IMR-90 (cell line): ENCODE data around the gene MEPCE. TPM values are rescaled to one million over a fixed set of nuclear protein-coding genes. Genes with fewer than 3 reads are reported as not detected.
A peak's percentile ranks its signal among the peaks of the same experiment; 100 is the strongest.

ENCODE experiments used
- ATAC-seq: fragments of 200-7000 bp; cut with Tn5 transposase; 2 replicates; pipeline ENCODE4 v1.9.1; 2020; ENCODE audit warnings: low read depth, mild to moderate bottlenecking, moderate library complexity
- BruUV-seq: library from RNA; stranded (reverse); fragments of 400-500 nt; replicated peaks from 2 replicates; lab custom pipeline; 2021; lab: Mats Ljungman, UMichigan
- CTCF ChIA-PET: fragments of 300-600 bp; formaldehyde crosslinking; extraction: SDS; loops from one replicate; lab custom pipeline; 2021; ENCODE audit warnings: antibody characterized with exemption; lab: Yijun Ruan, JAX
- POLR2A ChIA-PET: fragments of 300-600 bp; sonication (Branson Sonifier 250); formaldehyde crosslinking; loops from one replicate; lab custom pipeline; 2022; ENCODE audit warnings: antibody characterized with exemption; ENCODE audit not compliant: unreplicated experiment; lab: Charles Lee
- DNase-seq: peaks from one replicate; pipeline ENCODE4 v3.0.0; 2013
- H2AFZ ChIP-seq: replicated peaks from 2 replicates; pipeline ENCODE3; 2013; ENCODE audit warnings: low read length, mild to moderate bottlenecking; ENCODE audit not compliant: poor library complexity
- H2AK5ac ChIP-seq: 2 replicates; pipeline ENCODE4 v1.6.1; 2013; ENCODE audit warnings: low read depth, low read length, inconsistent platforms
- H2AK9ac ChIP-seq: replicated peaks from 2 replicates; pipeline ENCODE3; 2013; ENCODE audit warnings: mild to moderate bottlenecking, low read depth, low read length, moderate library complexity; ENCODE audit not compliant: poor library complexity
- H2BK120ac ChIP-seq: 2 replicates; pipeline ENCODE4 v1.6.1; 2013; ENCODE audit warnings: low read depth, low read length, inconsistent platforms
- H2BK15ac ChIP-seq: 3 replicates; pipeline ENCODE4 v1.6.1; 2013; ENCODE audit warnings: low read depth, low read length, inconsistent platforms
- H2BK20ac ChIP-seq: 2 replicates; pipeline ENCODE4 v1.6.1; 2013; ENCODE audit warnings: low read depth, mild to moderate bottlenecking, inconsistent platforms, low read length, moderate library complexity
- H2BK5ac ChIP-seq: 2 replicates; pipeline ENCODE4 v1.6.1; 2013; ENCODE audit warnings: mild to moderate bottlenecking, low read depth, low read length, inconsistent platforms; ENCODE audit not compliant: poor library complexity, severe bottlenecking
- H3K14ac ChIP-seq: replicated peaks from 2 replicates; pipeline ENCODE4 v1.6.1; 2013; ENCODE audit warnings: low read depth, low read length, inconsistent platforms
- H3K18ac ChIP-seq: 2 replicates; pipeline ENCODE4 v1.6.1; 2013; ENCODE audit warnings: low read depth, low read length, control low read depth
- H3K23ac ChIP-seq: 2 replicates; pipeline ENCODE4 v1.6.1; 2013; ENCODE audit warnings: low read depth, low read length, inconsistent platforms
- H3K27ac ChIP-seq: 2 replicates; pipeline ENCODE4 v1.5.1; 2013; ENCODE audit warnings: mild to moderate bottlenecking, control low read depth, low read length; ENCODE audit not compliant: insufficient read depth
- H3K27me3 ChIP-seq: 2 replicates; pipeline ENCODE4 v1.6.1; 2013; ENCODE audit warnings: low read length; ENCODE audit not compliant: control insufficient read depth, insufficient read depth
- H3K36me3 ChIP-seq: 2 replicates; pipeline ENCODE4 v1.6.1; 2013; ENCODE audit warnings: low read length, mixed read lengths; ENCODE audit not compliant: control insufficient read depth, insufficient read depth
- H3K4ac ChIP-seq: 2 replicates; pipeline ENCODE4 v1.6.1; 2013; ENCODE audit warnings: low read depth, low read length, inconsistent platforms
- H3K4me1 ChIP-seq: 2 replicates; pipeline ENCODE4 v1.6.1; 2013; ENCODE audit warnings: low read length, mixed read lengths; ENCODE audit not compliant: control insufficient read depth, insufficient read depth
- H3K4me2 ChIP-seq: 2 replicates; pipeline ENCODE4 v1.6.1; 2013; ENCODE audit warnings: low read depth, mild to moderate bottlenecking, control low read depth, low read length, moderate library complexity
- H3K4me3 ChIP-seq: 2 replicates; pipeline ENCODE4 v1.5.1; 2013; ENCODE audit warnings: low read depth, mild to moderate bottlenecking, control low read depth, low read length, moderate library complexity; ENCODE audit not compliant: insufficient read depth
- H3K56ac ChIP-seq: 2 replicates; pipeline ENCODE4 v1.6.1; 2013; ENCODE audit warnings: low read length, inconsistent platforms; ENCODE audit not compliant: insufficient read depth; ENCODE audit errors: extremely low read depth
- H3K79me1 ChIP-seq, 2 experiments: 2 replicates each; pipeline ENCODE4 v1.6.1; 2013; ENCODE audit warnings: low read length in 2 of 2, inconsistent platforms in 1 of 2, low read depth in 1 of 2
- H3K9ac ChIP-seq: 2 replicates; pipeline ENCODE4 v1.6.1; 2013; ENCODE audit warnings: low read depth, low read length, control low read depth
- H3K9me1 ChIP-seq: 2 replicates; pipeline ENCODE4 v1.6.1; 2013; ENCODE audit warnings: low read length, inconsistent platforms; ENCODE audit not compliant: insufficient read depth
- H3K9me3 ChIP-seq: 2 replicates; pipeline ENCODE4 v1.6.1; 2013; ENCODE audit warnings: low read length; ENCODE audit not compliant: control insufficient read depth, insufficient read depth
- H4K20me1 ChIP-seq: 2 replicates; pipeline ENCODE4 v1.6.1; 2013; ENCODE audit warnings: low read length, inconsistent platforms; ENCODE audit not compliant: insufficient read depth
- H4K5ac ChIP-seq: 2 replicates; pipeline ENCODE4 v1.6.1; 2013; ENCODE audit warnings: mild to moderate bottlenecking, low read depth, low read length, control low read depth
- H4K8ac ChIP-seq, 2 experiments: 2 replicates each; pipeline ENCODE4 v1.6.1; 2013; ENCODE audit warnings: low read depth in 2 of 2, low read length in 2 of 2, control low read depth in 1 of 2, inconsistent platforms in 1 of 2
- H4K91ac ChIP-seq: 2 replicates; pipeline ENCODE4 v1.6.1; 2013; ENCODE audit warnings: low read depth, low read length, inconsistent platforms; ENCODE audit not compliant: insufficient read depth
- MAFK ChIP-seq: IDR thresholded peaks from 2 replicates; pipeline ENCODE4 v1.6.1; 2012; ENCODE audit warnings: low read depth, low read length, improper control_type of control experiment
- MAZ ChIP-seq: IDR thresholded peaks from 2 replicates; pipeline ENCODE4 v1.6.1; 2012; ENCODE audit warnings: low read depth, mild to moderate bottlenecking, low read length, improper control_type of control experiment, moderate library complexity, borderline replicate concordance
- WGBS, 2 experiments: methylation state at CpG; one replicate each; pipeline versions ENCODE4 v1.1.5 to v1.1.7; 2013; ENCODE audit warnings: missing lambda C conversion rate in 2 of 2; ENCODE audit not compliant: insufficient read length in 1 of 2; ENCODE audit errors: extremely low coverage in 2 of 2; 5-methylcytosine and 5-hydroxymethylcytosine counted together
- dilution Hi-C: fragments of 300-500 bp; cut with HindIII; formaldehyde crosslinking; loops from one replicate; pipeline ENCODE4 v1.14.3; 2018; ENCODE audit warnings: low sequenced_read_pairs; ENCODE audit not compliant: unreplicated experiment
- in situ Hi-C: fragments of 300-500 bp; cut with MboI; formaldehyde crosslinking; loops from 3 replicates; pipeline ENCODE4 v1.14.3; 2019; ENCODE audit warnings: low sequenced_read_pairs, inconsistent platforms, mixed read lengths
- intact Hi-C: fragments of 100-400 bp; cut with micrococcal nuclease; formaldehyde crosslinking; loops from 2 replicates; pipeline ENCODE4 v1.10.0; 2022
- polyA plus RNA-seq, 3 experiments: library from polyadenylated mRNA; depleted of rRNA; stranded (reverse); fragments of >200 nt; gene quantifications; 2 replicates each; pipeline ENCODE4 v1.2.3, GENCODE V29; 2012; ENCODE audit warnings: low replicate concordance in 1 of 3
- total RNA-seq: library from RNA; depleted of rRNA; stranded (reverse); fragments of >200 nt; gene quantifications from 2 replicates; pipeline ENCODE4 v1.2.3, GENCODE V29; 2012

Gene MEPCE
- total and polyA plus RNA-seq, 2 of the 4 experiments (the other 2 are of a cell fraction), result 18.2 to 22.9 TPM

DNA sequence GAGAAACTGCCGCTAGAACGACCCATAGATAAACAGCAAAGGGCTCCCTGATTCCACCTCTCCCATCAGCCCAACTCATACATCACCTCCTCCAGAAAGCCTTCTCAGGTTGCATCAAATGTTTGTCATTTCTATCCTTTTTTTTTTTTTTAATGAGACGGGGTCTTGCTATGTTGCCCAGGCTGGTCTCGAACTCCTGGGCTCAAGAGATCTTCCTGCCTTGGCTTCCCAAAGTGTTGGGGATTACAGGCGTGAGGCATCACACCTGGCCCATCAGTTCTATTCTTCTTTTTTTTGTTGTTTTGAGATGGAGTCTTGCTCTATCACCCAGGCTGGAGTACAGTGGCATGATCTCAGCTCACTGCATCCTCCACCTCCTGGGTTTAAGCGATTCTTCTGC lies 27.4 kb downstream of the MEPCE start:
- ATAC-seq (no peak), DNase-seq (no peak)
- Histone ChIP-seq H4K91ac (no peak overlapping the region), H3K56ac (no peak overlapping the region), H2BK5ac (no peak overlapping the region), H2AK9ac (peak overlapping the region; percentile 42), H4K8ac (no peak overlapping the region), H3K23ac (no peak overlapping the region), H3K27me3 (no peaks in the 10 kb centered on the region), H3K4me3 (no peak overlapping the region), H3K27ac (no peak overlapping the region), H2AFZ (no peak overlapping the region), H3K36me3 (peaks cover 3% of the 10 kb centered on the region; the same call in 1 of the 2 replicates), H2AK5ac (no peak overlapping the region), H2BK15ac (no peak overlapping the region), H3K9me3 (no peaks in the 10 kb centered on the region), H4K5ac (no peak overlapping the region), H3K14ac (no peak overlapping the region), H3K4me2 (no peak overlapping the region), H3K79me1 (no peaks in the 10 kb centered on the region), H2BK120ac (no peak overlapping the region), H4K20me1 (no peaks in the 10 kb centered on the region), H3K4ac (no peak overlapping the region), H3K9me1 (no peaks in the 10 kb centered on the region), H3K18ac (no peak overlapping the region), H3K9ac (no peak overlapping the region), H3K4me1 (no peaks in the 10 kb centered on the region), H2BK20ac (no peak overlapping the region)
- dilution Hi-C loops (no loop called here), intact Hi-C loops (no loop called here), in situ Hi-C loops (loop anchor here (25.0 kb wide), 1 partner anchor 405 kb away; the partner anchor contains the start of genes SLC12A9 and TRIP6)
- POLR2A ChIA-PET, result no interaction called here
- CTCF ChIA-PET, result no interaction called here
- BruUV-seq, result no TSS peak
- no peak for TF ChIP-seq MAZ
- TF ChIP-seq MAFK, result no peak
- WGBS, 2 experiments, result no CpG with 5 or more reads among the region's 6 CpGs
